HPDE6-E6E7 (cell line): ENCODE data around the gene NEDD1.
A peak's percentile ranks its signal among the peaks of the same experiment; 100 is the strongest.

ENCODE experiments used
- DNase-seq: peaks from one replicate; pipeline ENCODE4 v3.0.0; 2011; ENCODE audit warnings: missing footprints; ENCODE audit errors: extremely low spot score

NEDD1 gene

GRCh38 chr12:96902076-96902475 is 5.0 kb upstream of the NEDD1 start:
- DNase-seq = no peak

GRCh38 chr12:96906498-96906848 is 584 bp upstream of the NEDD1 start:
- DNase-seq = no peak

GRCh38 chr12:96907671-96908422 is 790 bp downstream of the NEDD1 start:
- peak; percentile 7 for DNase-seq

GRCh38 chr12:96908423-96908675 is 1.3 kb downstream of the NEDD1 start:
- no peak for DNase-seq

GRCh38 chr12:96912261-96912660 is 5.2 kb downstream of the NEDD1 start:
- no peak for DNase-seq

GRCh38 chr12:96912943-96913342 is 5.9 kb downstream of the NEDD1 start:
- DNase-seq = no peak

- DNase-seq = no peak
Measured at GRCh38 chr12:96919510-96920210, 12.6 kb downstream of the NEDD1 start.

- DNase-seq = no peak
Measured at GRCh38 chr12:96948782-96949181, 41.7 kb downstream of the NEDD1 start.

- DNase-seq = no peak
Measured at GRCh38 chr12:96979532-96979931, 72.5 kb downstream of the NEDD1 start.

- DNase-seq = no peak
Measured at GRCh38 chr12:96980991-96981414, 73.9 kb downstream of the NEDD1 start.

GRCh38 chr12:96981911-96982310 is 74.9 kb downstream of the NEDD1 start:
- no peak for DNase-seq

- DNase-seq = no peak
Measured at GRCh38 chr12:96982671-96983070, 75.6 kb downstream of the NEDD1 start.

GRCh38 chr12:96985515-96986362 is 78.7 kb downstream of the NEDD1 start:
- peak; percentile 25 for DNase-seq

GRCh38 chr12:96986883-96987523 is 79.9 kb downstream of the NEDD1 start:
- DNase-seq = peak; percentile 14

GRCh38 chr12:96988919-96989318 is 81.9 kb downstream of the NEDD1 start:
- DNase-seq = no peak

- no peak for DNase-seq
Measured at GRCh38 chr12:96989916-96990315, 82.9 kb downstream of the NEDD1 start.

- no peak for DNase-seq
Measured at GRCh38 chr12:96994900-96995299, 87.8 kb downstream of the NEDD1 start.

- DNase-seq = no peak
Measured at GRCh38 chr12:96995861-96996260, 88.8 kb downstream of the NEDD1 start.

GRCh38 chr12:96997797-96998484 is 90.9 kb downstream of the NEDD1 start:
- DNase-seq = no peak

- no peak for DNase-seq
Measured at GRCh38 chr12:97003276-97003675, 96.2 kb downstream of the NEDD1 start.
